K562 treated with DMSO at 1 percent for 4 hours (cell line): ENCODE data around the gene CLTCL1. TPM values are rescaled to one million over a fixed set of nuclear protein-coding genes. Genes with fewer than 3 reads are reported as not detected.

Source experiments
- total RNA-seq: library from RNA; unstranded; fragments of 300-600 nt; gene quantifications from 2 replicates; pipeline ENCODE4 v1.2.3, GENCODE V29; 2022; ENCODE audit not compliant: insufficient read depth

The CLTCL1 gene
- 21.7 and 22.6 TPM in 2 replicates for total RNA-seq

DNA sequence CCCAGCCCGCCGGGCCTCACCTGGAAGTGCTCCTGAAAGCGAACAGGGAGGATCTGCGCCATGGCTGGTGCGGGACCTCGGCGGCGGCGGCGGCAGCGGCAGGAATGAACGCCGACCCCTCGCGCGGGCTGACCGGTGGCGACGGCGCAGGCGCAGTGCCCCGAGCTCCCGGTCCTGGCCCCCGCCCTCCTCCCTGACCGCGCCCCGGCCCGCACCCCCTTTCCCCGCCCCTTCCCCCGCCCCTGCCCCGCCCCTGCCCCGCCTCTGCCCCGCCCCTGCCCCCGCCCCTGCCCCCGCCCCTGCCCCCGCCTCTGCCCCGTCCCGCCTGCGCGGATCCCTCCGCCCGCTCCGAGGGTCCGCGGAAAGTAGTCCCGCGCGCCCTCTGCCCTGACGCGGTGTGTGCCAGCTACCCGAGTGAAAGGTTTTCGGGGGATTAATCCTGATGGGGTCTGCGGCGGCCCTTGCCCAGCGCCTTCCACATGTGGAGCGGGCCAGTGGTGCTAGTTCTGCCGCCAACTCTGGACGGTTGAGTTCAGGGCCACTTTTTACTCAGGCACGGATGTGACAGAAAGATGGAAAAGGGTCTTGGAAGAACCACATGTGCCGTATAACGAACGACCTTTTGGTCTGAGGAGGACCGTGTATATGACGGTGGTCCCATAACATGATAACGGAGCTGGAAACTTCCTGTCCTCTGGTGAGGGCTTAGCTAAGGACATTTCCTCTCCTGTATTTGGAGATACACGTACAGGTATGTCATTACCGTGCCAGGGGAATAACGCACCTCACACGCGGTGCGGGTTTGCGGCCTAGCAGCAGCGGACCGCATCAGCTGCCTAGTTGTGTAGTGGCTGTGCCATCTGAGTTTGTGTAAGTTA is at the start of gene CLTCL1:
TSS of gene CLTCL1 (minus strand) at position 140 of the 878 bp plus-strand sequence. CDS start at position 62, 78 bp downstream.

DNA sequence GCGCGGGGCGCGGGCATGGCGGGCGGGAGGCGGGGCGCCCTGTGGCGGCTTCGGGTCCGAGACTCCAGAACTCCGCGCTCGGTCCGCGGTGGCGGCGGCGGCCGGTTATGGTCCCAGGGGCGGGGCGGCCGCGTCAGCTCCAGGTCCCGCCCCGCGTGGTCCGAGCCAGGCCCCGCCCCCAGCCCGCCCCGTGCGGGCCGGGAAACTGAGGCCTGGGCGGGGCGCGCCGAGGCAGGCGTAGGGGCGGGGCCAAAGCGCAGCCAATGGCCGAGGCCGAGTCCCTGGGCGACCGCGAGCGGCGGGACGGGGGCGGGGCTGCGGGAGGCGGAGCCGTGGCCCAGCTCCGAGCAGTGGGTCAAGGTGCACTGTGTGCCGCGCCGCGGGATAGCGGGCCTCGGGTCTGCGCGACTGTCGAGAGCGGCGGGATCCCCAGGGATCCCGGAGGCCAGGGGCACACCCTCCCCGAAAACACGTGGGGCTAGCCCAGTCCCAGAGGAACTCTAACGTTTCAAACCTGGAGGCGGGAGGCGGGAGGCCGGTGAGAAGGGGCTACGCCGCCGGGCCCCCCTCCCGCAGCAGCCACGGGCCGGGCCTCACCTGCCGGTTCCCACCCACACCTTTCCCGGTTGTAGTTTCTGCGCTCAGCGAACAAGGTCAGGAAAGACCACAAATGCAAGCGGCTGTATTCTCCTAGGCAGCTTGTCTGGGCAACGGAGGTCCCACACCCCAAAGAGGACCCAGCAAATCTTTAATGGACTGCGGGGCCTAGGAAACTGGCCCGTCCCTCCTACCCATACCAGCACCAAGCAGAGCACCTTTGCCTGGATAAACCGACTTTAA is 112.6 kb downstream of the CLTCL1 start, which contains the start of gene SLC25A1:
TSS of gene SLC25A1 (minus strand) at position 80 of the 840 bp plus-strand sequence. CDS start at position 17, 63 bp downstream.

DNA sequence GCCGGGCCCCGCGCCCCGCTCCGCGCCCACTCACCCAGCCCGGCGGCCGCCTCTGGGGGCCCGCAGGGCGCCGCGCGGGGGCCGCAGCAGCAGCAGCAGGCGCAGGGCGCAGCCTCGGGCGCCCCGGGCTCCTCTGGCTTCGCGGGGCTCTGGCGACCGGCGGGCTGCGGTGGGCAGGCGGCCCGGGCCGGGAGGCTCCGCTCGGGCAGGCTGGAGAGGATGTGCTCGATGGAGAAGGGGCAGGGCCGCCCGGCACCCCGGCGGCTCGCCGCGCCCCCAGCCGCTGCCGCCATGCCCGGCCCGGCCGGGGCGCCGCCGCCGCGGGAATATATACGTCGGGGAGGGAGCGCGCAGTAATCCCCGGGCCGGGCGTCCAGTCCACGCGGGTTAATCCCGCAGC is 141.5 kb downstream of the CLTCL1 start, which contains the start of gene GSC2:
TSS of gene GSC2 (minus strand) at position 302 of the 400 bp plus-strand sequence. CDS start at position 293, 9 bp downstream.

DNA sequence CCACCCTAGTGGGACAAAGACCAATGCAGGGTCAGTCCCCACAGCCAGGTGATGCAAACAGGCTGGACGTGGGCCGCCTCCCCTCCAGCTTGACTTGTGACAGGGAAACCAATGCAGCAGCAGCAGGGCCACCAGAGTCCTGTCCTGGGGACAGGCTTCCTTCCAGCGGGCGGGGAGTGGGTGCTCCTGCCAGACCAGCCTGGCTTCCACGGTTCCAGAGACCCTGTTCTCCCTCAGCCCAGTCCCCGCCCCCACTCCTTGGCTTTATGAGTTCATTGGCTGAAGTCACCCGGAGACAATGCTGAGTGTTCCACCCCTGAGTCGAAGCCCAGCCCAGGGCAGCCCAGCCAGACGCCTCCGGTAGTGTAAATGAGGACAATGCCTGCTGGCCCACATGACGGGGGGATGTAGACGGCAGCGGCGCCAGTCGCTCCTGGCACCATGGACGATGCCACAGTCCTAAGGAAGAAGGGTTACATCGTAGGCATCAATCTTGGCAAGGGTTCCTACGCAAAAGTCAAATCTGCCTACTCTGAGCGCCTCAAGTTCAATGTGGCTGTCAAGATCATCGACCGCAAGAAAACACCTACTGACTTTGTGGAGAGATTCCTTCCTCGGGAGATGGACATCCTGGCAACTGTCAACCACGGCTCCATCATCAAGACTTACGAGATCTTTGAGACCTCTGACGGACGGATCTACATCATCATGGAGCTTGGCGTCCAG is 160.4 kb downstream of the CLTCL1 start, which contains the start of gene TSSK2:
TSS of gene TSSK2 (plus strand) at position 350 of the 726 bp plus-strand sequence. CDS start at position 442, 92 bp downstream.

Other genes with a start within 250 kb of the CLTCL1 start
- 116 and 128 TPM in 2 replicates for gene DGCR2, start 169.3 kb downstream of the CLTCL1 start, total RNA-seq
- gene TSSK2, start 160.4 kb downstream of the CLTCL1 start, total RNA-seq, result not detected in 2 replicates
- gene ESS2, start 147.1 kb downstream of the CLTCL1 start, total RNA-seq, result 48.2 and 51.3 TPM in 2 replicates
- gene GSC2, start 141.4 kb downstream of the CLTCL1 start, total RNA-seq, result not detected in 2 replicates
- 297 and 310 TPM in 2 replicates for gene SLC25A1, start 113.0 kb downstream of the CLTCL1 start, total RNA-seq
- gene HIRA, start 140.0 kb upstream of the CLTCL1 start, total RNA-seq, result 87.5 and 99.5 TPM in 2 replicates
- 77.7 and 91.9 TPM in 2 replicates for gene MRPL40, start 140.8 kb upstream of the CLTCL1 start, total RNA-seq
- gene C22orf39, start 156.0 kb upstream of the CLTCL1 start, total RNA-seq, result 98.1 and 111 TPM in 2 replicates
- gene UFD1, start 187.5 kb upstream of the CLTCL1 start, total RNA-seq, result 415 and 442 TPM in 2 replicates
- 226 and 228 TPM in 2 replicates for gene CDC45, start 188.2 kb upstream of the CLTCL1 start, total RNA-seq
- gene CLDN5, start 232.7 kb upstream of the CLTCL1 start, total RNA-seq, result not detected in 2 replicates